Neutrophil (primary cell): ENCODE results near the gene FTCDNL1.

Source experiments
- H3K27ac ChIP-seq: fragments of 200-600 bp; sonication (generic); 2 replicates; pipeline ENCODE4 v1.5.1; 2016; ENCODE audit warnings: mild to moderate bottlenecking, moderate library complexity
- H3K27me3 ChIP-seq: fragments of 200-600 bp; sonication (generic); 2 replicates; pipeline ENCODE4 v1.6.0; 2016; ENCODE audit warnings: mild to moderate bottlenecking
- H3K36me3 ChIP-seq: fragments of 200-600 bp; sonication (generic); 2 replicates; pipeline ENCODE4 v1.5.1; 2017
- H3K4me1 ChIP-seq, 2 experiments: fragments of 200-600 bp in 1 of 2; sonication (generic) in 1 of 2; 1 replicate in 1 of 2; 2 replicates in 1 of 2; pipeline versions ENCODE4 v1.5.1 to v1.6.1; 2013 to 2016; ENCODE audit warnings: low read depth in 1 of 2, low read length in 1 of 2, mild to moderate bottlenecking in 1 of 2, moderate library complexity in 1 of 2; ENCODE audit not compliant: control insufficient read depth in 1 of 2, insufficient read depth in 1 of 2
- H3K4me3 ChIP-seq, 2 experiments: fragments of 200-600 bp in 1 of 2; sonication (generic) in 1 of 2; 1 replicate in 1 of 2; 2 replicates in 1 of 2; pipeline ENCODE4 v1.5.1; 2013 to 2016; ENCODE audit warnings: low read depth in 1 of 2, low read length in 1 of 2, mild to moderate bottlenecking in 1 of 2, moderate library complexity in 1 of 2
- H3K9me3 ChIP-seq: fragments of 200-600 bp; sonication (generic); 2 replicates; pipeline ENCODE4 v1.5.1; 2016
- CTCF ChIP-seq: fragments of 200-600 bp; sonication (generic); IDR thresholded peaks from 2 replicates; pipeline ENCODE4 v1.5.1; 2016; ENCODE audit warnings: antibody characterized with exemption

Gene FTCDNL1

GRCh38 chr2:199806179-199806578, 44.8 kb downstream of the FTCDNL1 start:
- Histone ChIP-seq H3K9me3 (no peaks in the 10 kb centered on the region), H3K36me3 (no peaks in the 10 kb centered on the region), H3K4me3 (no peak overlapping the region), H3K27ac (no peak overlapping the region), H3K4me1 (no peaks in the 10 kb centered on the region), H3K27me3 (no peaks in the 10 kb centered on the region)
- TF ChIP-seq CTCF: no peak

DNA sequence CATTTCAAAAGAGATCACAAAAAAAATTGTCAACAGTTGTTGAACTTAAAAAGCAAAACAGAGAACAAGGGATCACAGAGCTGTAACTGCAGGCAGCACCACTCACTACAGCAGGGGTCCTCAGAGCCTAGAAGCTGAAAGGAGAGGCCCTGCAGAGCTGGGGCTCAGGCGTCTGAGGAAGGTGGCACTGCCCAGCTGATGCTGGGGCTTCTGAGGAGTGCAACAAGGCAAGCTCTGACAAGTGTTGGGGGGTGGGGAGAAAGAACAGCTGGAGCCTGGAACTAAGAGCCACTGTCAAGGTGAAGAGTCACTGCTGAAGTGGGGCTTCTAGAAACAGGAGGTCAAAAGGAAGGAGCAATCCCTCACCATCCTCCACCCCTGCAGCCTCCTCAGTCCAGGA, 46.2 kb downstream of the FTCDNL1 start:
- Histone ChIP-seq H3K36me3 (no peaks in the 10 kb centered on the region), H3K4me3 (no peak overlapping the region), H3K27ac (no peak overlapping the region), H3K27me3 (no peaks in the 10 kb centered on the region), H3K9me3 (no peaks in the 10 kb centered on the region), H3K4me1 (no peaks in the 10 kb centered on the region)
- no peak for TF ChIP-seq CTCF

DNA sequence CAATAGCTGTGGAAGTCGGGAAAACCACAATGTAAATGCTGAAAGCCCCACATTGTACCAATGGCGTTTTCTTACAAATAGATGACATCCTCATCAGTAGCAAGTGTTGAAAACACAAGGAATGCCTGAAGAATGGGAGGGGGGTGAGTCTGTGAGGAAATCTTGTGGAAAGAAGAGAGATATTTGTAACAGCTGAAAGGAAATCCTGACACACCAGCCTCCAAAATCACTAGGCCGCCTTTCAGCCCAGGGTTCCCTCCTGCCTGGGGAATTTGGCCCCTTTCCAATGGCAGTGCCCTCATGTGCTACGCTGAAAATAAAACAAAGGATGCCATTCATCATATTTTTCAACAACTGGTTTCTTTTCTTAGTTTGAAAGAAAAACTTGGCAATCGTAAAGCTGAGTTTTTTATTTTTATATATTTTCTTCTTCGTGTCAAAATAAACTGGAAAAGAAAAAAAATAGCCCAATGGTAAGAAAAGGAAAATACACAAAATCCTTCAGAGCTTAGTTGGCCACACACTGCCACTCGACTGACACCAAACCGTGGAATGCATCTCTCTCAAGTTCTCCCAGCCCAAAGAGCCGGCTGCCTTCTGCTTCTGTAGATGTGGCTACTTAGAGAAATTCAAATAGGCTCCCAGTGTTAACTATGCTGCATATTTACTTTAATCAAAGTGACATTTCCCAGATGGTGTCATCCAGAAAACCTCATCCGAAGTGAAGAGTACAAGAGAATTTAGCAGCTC, 52.0 kb downstream of the FTCDNL1 start:
- H3K9me3 ChIP-seq: no peaks in the 10 kb centered on the region
- no peak overlapping the region for H3K4me3 ChIP-seq
- H3K4me1 ChIP-seq: no peaks in the 10 kb centered on the region
- no peaks in the 10 kb centered on the region for H3K27me3 ChIP-seq
- no peak for TF ChIP-seq CTCF
- H3K27ac ChIP-seq: no peak overlapping the region
- no peaks in the 10 kb centered on the region for H3K36me3 ChIP-seq

- no peaks in the 10 kb centered on the region for H3K36me3 ChIP-seq
- no peak for TF ChIP-seq CTCF
- no peaks in the 10 kb centered on the region for H3K27me3 ChIP-seq
- no peak overlapping the region for H3K27ac ChIP-seq
- H3K4me1 ChIP-seq: no peaks in the 10 kb centered on the region
- H3K4me3 ChIP-seq: no peak overlapping the region
- H3K9me3 ChIP-seq: no peaks in the 10 kb centered on the region
Measured at GRCh38 chr2:199797431-199798403, 53.3 kb downstream of the FTCDNL1 start.

DNA sequence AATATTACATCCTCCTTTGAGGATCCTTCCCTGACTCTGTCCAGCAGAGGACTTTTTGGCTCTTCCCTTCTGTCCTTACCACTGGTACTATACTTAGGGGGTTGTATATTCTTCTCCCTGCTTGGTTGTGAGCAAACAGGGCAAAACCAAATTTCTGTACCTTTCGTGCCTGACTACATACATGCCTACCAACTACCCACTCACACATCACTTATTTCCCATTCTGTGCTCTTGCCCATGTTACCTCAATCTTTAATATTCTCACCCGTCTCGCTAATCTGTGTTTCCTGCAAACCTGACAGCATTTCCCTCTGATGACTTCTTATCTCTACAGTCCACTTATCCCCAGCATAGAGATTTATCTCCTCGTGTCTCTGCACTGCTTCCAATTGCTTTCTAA, 58.6 kb downstream of the FTCDNL1 start:
- H3K4me3 ChIP-seq: no peak overlapping the region
- H3K36me3 ChIP-seq: no peaks in the 10 kb centered on the region
- H3K4me1 ChIP-seq: no peaks in the 10 kb centered on the region
- H3K9me3 ChIP-seq: no peaks in the 10 kb centered on the region
- no peak overlapping the region for H3K27ac ChIP-seq
- TF ChIP-seq CTCF: no peak
- H3K27me3 ChIP-seq: no peaks in the 10 kb centered on the region
